Activated T-cell treated with anti-CD3 and anti-CD28 coated beads for 24 hours (primary cell): ENCODE results near the gene LAMA4.

Experiments used
- DNase-seq: peaks from one replicate; pipeline ENCODE4 v3.0.0-alpha.2; 2020; ENCODE audit warnings: low read depth

The LAMA4 gene

DNA sequence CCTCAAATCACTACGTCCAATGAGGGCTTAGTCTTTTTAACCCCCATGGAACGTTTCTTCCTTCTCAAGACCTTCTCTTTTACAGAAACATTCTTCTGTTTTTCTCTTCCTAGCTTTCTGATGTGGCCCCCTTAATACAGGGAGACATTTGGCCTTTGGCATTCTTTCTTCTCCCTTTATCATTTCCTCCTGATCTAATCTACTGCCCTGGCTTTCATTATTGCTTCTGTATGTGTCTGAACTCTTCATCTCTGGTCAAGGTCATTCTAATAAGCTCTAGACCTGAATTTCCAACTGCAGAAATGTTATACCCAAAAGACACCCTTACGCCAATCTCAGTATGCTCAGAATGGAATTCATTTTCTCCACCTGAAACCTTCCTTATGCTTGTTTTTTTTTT is 18.4 kb upstream of the LAMA4 start:
- no peak for DNase-seq

DNA sequence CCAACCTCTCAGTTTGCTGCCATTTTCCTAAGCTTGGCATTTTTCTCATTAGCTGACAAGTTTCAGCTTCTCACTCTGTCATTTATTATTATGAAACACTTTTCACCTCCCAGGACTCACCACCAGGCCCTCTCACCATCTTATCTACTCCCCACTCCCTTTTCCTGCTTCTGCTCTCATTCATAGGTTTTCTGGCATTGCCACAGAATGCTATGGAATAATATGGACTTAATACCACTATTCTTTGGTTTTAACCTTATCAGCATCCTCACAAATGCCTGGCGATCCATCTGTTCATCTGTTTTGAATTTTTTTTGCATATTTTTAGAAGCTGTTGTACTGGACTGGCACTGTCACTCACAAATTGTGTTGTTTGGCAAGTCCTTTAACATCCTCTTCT is 16.4 kb upstream of the LAMA4 start:
- no peak for DNase-seq

DNA sequence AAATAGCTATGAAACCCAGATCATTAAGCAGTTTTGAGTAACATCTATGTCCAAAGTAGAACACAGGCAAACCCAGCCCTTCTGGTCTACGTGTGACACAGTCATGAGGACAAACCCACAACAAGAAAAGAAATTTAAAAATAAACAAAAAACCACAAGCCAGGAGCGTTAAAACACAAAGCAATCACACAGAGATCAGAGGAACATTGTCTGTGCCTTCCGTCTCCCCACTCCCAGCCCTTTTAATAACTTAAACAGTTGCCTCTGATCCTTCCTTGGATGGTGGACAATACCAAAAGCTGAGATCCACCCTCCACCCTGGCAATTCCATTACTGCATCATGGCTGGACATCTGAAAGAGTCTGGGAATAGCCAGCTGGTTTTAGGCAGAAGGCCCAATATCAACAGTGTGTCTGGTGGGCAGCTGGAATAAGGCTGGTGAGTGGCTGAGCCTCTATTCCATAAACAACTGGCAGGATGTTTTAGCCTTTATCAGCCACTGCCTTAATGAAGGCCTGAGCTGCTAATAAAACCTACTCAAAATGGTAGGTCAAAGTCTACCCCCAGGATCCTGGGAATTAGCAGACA is 15.7 kb upstream of the LAMA4 start:
- DNase-seq, result no peak

DNA sequence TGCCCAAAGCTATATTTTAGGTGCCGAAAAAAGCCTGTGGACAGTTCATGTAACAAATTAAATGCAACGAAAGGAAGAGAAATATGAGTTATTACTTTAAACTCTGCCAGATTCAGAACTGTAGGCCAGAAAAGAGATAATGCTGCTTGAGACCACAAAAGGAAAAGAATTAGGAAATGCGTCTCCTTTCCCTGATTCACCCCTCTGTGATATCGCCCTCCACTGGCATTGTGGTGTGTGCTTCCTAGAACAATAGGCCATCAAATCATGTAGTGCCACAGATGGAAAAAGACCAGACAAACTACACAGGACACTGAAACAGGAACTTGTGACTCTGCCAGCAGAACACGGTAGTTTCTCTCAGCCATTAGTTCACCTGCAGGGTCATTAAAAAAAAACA is 14.7 kb upstream of the LAMA4 start:
- no peak for DNase-seq

DNA sequence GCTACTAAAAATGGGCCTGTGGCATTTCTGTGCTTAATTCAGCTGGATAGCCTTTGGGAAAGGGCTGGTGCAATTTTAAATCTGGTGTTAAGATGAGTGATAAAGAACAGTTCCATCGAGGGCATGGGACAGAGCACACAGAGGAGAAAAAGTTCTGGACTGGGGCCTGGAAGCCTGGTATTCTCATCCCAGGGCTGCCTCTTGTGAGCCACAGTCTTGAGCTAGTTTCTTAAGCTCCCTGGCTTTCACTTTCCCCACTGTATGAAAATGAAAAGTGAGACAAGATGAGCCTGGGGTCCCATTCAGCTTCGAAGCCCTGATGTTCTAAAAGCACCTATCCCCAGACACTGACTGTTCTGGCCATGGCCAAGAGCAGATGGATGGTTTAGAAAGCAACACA is 14.3 kb upstream of the LAMA4 start:
- DNase-seq, result no peak

DNA sequence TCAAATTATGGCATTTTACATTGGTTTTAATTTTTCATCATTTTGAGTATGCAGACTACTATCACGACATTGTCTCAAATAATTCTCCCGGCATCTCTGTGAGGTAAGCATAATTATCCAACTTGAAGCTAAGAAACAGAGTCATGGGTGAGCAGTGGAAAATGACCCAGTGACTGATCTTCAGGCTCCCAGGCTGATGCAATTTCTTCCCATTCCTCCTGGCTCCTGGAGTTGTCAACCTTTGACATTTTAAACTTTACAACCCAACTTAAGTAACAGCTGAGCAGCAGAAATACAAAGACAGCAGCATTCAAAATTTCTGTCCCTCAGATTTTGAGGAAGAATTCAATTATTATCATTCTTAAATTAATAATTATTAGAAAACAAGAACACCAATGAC is 13.7 kb upstream of the LAMA4 start:
- DNase-seq, result no peak

DNA sequence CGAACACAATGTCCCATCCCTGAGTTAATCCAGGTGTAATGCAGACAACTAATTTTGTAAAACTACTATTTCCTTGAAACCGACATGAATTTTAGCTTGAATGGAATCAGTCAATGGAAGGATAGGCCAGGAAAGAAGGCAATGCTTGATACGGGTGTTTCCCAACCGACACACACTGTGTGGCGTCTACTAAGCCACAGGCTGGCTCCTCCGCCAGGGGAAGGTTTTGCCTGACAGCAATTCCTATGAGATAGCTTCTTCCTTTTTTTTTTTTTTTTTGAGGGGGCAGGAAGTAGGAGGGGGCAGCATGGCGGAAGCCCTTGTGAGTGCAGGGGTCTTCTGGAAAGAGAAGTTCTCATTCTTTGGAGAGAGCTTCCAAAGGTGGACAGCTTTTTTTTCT is 12.0 kb upstream of the LAMA4 start:
- DNase-seq, result no peak

DNA sequence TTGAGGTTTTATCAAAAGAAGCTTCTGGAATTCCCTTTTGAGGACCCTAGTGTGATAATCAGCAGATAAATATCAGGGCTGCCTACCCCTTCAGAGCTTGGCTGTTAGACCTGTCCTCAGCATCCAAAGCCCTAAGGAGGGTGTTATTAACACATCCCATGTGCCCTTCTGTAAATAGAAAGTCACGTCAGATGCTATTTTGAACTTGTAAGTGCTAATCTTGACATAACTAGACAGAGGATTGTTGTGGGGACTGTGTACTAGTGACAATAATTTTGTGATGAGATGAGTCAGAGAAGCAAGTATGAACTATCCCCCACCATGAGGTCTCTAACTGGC is 4.9 kb upstream of the LAMA4 start:
- no peak for DNase-seq

DNA sequence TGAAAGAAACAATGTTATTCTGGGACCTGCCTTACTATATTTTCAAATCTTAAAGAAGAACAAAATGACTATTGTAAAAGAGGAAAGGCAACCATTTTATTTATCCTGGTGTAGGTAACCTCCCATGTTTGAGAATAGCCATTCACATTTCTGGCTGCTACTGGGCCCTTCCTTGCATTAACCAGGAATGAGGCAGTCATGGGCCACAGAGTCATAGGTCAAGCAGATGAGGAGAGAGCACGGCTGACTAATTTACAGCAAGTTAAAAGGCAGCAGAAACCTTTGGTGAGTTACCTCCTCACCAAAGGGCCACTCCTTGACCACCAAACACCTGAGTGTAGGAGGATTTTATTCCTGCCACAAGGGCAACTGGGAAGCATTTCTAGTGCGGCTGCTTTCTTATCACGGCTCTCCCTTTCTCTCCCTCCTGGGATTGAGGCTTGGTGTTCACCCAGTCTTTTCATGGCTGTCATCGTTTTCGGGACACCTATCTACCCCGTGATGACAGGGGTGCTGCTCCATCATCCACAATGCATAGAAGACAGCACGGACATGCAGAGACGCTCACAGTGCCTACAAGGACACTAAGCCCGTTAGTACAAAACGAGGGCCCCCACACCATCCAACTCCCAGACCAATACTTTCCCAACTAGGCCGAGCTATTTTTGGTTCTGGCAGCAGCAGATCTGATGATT is 4.4 kb upstream of the LAMA4 start:
- DNase-seq, result no peak

DNA sequence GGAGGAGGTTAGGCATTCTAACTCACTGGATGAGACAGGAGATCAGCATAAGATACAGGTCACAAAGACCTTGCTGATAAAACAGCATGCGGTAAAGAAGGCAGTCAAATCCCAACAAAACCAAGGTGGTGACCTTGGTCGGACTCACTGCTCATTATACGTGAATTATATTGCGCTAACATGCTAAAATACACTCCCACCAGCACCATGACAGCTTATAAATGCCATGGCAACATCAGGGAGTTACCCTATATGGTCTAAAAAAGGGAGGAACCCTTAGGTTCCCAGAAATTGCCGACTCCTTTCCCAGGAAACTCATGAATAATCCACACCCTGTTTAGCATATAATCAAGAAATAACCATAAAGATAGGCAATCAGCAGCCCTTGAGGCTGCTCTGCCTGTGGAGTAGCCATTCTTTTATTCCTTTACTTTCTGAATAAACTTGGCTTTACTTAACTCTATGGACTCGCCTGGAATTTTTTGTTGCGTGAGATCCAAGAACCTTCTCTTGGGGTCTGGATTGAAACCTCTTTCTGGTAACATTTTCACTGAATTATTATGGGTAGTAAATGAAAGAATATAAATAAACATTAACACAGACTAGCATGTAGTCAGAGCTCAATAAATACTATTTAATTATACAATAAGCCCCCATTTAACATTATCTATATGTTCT is 3.0 kb upstream of the LAMA4 start:
- DNase-seq, result no peak

DNA sequence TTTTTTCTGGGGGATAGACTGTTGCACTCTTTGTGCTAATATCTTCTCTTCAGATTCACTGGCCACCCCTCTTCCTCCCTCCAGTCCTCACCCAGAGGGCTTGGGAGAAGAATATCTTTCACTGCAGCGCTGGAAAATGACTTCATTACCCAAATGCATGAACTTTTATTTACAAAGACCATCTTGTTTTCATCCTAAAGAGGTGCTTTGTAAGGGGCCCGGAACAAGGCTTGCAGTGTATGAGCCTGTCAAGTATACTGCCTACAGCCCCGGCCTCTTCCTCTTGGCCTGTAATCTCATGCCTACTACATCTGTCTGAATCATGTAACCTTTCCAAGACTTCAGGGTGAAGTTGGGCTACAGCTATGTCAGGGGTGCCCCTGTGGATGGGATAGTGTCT is 554 bp upstream of the LAMA4 start:
- DNase-seq, result no peak

DNA sequence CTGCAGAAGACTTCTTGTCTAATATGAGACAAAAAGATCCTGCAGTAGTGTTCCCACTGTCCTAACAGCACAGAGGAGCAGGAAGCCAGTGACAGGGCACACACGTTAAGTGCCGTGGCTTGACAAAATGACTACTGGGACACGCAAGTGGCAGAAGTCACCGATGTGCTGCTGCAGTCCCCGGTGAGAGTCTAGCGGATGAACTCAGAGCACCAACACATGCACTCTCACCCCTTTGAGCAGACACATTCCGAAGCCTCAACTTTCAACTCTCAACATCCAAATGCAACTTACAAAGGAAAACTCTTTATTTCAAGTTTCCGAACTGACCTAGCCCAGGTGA is 898 bp downstream of the LAMA4 start:
- no peak for DNase-seq

DNA sequence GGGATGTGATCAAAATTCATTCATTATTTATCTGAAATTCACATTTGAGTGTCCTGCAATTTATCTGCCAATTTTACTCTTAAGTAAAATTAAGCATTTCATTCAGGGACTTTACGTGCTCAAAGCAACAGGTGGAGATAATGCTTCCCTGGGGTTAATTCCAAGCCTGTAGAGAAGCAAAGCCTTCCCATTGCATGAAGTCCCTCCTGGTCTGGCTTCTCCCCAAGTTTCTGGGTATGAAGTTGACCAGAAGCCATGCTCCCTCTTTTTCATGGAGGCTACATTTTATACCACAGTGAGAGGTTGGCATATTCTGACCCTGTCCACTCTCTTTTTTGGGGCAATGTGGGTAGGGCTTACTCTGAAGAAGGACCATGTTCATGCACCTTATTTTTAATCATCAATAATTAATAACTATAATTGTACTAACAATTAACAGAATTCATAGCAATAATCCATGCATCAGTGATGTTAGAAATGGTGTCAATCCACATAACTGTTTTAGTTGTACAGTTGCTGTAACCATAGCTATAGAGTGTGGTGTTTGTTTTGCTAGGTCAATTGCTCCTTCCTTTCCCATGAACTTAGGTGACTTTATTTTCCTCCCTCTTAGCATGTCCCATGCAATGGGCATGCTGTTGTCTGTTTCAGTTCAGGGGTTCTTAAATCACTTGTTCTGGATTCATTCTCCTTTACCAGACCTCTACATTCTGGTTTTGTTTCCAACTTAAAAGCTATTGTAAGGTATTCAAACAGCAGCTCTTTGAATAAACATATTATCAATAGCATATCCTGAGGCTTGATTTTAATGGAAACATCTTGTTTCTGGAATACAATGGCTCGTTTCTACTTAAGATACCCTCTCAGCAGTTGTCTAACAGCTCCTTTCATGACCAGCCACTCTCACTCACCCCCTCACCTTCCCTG is 1.5 kb downstream of the LAMA4 start:
- no peak for DNase-seq

DNA sequence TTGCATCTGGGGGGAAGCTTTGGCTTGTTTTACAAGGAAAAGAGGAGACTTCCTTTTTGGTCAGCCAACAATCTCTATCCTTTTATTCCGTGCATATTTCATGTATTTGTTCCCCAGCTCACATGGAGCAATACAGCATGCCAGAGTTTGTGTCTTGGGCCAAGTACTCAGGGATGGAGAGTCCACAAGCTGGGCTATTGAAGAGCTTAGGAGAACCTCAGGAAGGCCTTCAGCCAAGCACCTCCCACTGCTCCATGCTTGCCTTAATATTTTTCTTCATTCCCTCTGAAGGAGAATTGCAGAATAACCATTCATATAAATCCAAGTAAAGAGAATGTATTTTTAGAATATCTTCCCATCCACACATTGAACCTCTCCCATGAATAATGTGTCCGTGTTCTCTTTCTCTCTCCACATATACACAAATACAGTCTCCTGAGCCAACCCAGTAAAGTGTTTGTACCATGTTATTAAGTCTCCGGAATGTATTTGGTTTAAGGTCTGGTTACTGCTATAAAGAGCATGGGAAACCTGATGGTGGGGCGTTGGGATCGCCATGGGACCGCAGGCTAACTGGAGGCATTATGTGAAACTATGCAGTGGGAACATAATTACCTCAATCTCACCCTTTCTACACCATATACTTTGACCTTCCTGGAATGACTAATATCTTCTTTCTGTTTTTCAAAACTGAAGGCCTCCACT is 3.0 kb downstream of the LAMA4 start:
- no peak for DNase-seq

DNA sequence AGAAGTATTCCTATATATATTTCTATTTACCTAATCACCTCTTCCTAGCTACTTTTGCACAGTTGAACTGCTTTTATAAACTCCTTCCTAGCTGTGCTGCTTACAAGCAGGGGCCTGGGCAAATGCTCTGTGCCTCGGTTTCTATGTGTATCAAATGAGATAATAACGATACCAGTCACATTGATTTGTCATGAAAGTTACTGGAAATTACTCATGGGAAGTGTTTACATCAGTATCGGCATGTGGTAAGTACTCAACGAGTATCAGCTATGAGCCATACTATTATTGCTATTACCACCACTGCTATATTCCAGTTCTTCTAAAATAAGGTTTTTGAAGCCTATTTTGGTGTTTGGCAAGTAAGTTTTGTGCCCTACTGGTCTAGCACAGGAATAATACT is 4.9 kb downstream of the LAMA4 start:
- DNase-seq, result no peak

DNA sequence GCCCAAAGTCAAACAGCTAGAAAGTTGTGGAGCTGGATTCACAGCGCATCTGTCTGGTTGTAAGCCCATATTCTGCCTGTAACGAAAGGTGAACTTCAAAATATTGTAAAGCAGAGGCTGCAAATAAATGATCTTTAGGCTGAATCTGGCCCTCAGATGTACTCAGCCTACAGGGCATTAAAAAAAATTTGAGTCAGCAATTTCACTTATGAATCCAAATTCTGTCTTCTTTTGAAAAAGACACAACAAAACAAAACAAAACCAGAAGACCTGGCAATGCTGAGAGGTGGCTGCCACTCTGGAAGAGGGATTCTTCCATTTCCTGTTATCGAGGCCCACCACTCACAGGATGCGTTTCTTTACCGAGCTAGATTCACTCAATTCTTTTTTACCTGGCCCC is 7.1 kb downstream of the LAMA4 start:
- DNase-seq, result no peak

DNA sequence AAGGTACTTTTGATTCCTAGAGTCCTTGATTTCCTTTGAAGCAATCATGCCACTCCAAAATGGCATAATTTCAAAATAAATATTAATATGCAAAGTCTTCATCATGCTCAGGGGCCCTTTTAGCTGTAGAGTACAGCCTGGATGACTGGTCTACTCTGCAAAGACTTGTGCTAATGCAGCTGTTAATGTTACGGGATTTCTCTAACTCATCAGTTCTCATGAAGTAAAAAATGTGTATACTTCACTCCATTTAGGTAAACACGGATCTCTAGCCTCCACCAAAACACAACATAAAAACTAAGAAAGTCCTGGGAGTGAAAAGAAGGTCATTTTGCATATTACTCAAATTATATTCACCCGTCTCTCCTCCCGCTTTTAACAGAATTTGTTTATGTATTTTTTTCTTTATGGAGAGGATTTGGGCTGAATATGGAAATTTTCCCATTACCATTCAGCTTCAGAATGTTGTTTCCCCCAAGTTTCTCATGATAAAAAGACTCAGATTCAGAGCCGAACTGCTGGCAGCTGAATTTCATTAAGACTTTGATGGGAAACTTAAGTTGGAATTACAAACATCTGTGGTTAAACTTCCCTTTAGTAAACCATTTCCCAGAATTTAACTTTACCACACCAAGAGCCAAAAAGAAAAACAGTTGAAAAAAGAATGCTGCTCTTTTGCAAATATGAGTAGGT is 8.7 kb downstream of the LAMA4 start:
- DNase-seq, result no peak

DNA sequence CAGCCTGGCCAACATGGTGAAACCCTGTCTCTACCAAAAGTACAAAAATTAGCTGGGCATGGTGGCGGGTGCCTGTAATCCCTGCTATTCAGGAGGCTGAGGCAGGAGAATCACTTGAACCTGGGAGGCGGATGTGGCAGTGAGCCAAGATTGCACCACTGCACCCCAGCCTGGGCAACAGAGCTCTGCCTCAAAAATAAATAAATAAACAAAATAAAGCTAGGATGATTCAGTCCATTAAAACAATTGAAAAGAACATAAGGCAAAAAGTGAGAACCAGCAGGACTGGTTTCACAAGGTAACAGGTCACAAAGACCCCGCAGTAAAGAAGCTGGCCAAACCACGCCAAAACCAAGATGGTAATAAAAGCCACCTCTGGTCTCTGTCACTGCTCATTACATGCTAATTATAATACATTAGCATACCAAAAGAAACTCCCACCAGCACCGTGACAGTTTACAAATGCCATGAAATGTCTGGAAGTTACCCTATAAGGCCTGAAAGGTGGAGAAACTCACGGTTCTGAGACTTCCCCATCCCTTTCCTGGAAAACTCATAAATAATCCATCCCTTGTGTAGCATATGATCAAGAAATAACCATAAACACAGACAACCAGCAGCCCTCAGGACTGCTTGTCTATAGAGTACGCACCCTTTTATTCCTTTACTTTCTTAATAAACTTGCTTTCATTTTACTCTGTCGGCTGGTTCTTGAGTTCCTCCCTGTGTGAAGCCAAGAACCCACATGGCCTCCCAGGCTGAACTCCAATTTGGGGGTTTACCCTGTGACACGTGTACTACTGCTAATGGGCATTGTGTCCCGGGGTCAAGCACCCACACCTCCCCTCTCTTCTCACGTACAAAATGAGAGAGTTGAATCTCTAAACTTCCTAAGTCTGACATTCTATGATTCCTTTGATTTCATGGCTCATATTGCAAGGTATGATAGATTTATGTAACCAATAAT is 10.2 kb downstream of the LAMA4 start:
- no peak for DNase-seq

DNA sequence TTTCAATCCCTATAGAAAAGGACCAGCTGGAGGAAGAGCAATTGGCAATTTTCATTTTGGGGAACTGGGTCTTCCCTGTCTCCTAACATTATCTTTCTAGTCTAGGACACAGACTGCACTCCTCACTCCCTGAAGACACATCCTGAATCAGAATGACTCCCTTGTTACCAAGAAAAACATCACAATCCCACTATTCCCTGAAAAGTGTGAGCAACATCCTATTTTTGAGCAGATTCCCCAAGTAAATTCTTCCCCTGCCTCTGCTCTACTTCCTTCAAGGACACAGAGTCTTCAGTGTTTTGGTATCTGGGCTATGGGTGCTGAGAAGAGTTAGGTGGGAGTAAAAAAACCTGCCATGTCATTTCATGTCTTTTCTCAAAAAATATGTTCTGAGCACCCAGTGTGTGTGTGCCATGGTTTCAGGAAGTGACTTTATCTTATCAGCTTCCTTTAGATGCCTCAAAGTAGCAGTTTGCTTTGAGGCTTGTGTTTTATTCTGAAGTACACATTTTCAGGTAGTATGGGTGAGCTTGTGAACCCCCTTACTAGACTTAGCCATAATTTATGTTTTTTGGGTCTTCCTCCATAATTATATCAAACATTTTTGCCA is 12.4 kb downstream of the LAMA4 start:
- no peak for DNase-seq

DNA sequence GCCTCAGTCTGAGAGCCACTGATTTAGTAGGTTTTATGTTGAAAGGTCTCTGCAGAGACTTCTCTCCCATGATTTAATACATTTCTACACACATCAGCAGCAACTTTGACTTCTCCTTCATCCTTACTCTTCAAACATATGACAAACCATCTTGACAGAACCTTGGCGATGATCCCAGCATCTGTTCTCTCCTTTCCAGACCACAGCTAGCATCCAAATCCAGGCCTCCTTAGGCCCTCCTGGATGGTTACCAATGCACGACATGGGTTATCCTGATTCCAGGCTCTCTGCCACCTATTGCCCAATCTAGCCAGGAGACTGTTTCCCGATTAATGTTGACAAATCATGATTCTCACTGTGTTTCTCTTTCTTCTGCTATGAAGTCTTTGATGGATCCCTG is 16.8 kb downstream of the LAMA4 start:
- DNase-seq, result no peak
